Measurements from ENCODE around the gene MAPKAPK3.

The MAPKAPK3 gene

DNA sequence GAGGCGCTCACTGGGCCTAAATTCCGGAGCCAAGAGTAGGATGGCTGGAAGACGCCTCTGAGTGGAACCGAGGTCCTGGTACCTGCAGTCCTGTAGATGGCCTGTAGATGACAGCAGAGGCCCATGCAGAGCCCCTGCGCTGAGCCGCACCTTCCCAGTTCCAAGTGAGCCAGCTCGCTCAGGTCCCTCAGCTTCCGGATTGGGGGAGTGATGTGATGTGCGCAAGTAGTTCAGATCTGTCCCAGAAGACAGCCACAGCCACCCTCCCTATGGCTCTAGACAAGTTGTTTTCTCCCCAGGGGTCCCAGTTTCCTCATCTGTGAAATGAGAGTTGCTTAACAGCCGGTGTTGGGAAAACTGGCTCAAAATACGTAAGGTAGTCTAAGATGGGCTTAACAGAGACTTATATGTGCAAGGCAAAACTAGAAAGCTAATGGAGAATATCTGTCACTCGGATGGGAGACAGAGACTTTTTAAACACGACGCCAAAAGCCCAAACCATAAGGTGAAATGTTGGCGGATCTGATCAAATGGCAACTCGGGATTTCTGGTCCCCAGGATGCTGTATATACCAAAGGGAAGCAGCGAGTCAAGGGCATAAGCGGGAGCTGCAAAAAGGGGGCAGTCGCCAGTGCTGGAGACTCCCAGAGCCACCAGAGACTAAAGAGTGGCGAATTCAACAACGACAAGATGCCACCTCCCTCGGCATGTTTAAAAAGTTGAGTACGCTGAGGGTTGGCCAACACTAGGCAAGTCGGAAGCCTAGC is 765 bp upstream of the MAPKAPK3 start:
- peak; percentile 74 to 85 for DNase-seq (ENCODE audit: low read depth in 1 of 2, low spot score in 1 of 2)
- TF ChIP-seq JUND (IDR thresholded peaks at IDR 0.05; ENCODE audit: low read depth), result no peak
- in situ Hi-C loops (cut with HindIII; ENCODE audit: low pct_unique_long_range_greater_than_20kb, low sequenced_read_pairs), result no loop called here

DNA sequence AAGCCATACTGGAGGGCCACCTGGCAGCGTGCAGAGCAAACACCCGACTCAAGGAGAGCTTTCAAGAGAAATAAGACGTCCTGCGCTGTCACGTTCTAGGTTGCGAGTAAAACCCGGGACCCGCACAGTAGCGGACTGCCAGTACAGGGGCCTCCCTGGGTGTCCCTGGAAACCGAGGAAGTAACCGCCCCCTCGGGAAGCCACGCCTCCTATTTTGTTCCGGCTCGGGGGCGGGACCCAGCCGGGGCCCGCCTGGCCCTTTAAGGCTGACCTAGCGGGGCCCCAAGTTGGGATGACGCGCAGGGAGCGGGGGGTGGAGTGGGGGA is 218 bp upstream of the MAPKAPK3 start:
- no peak for TF ChIP-seq JUND (IDR thresholded peaks at IDR 0.05; ENCODE audit: low read depth)
- DNase-seq (ENCODE audit: low read depth in 1 of 2, low spot score in 1 of 2), result peak; percentile 76 to 92
- in situ Hi-C loops (cut with HindIII; ENCODE audit: low pct_unique_long_range_greater_than_20kb, low sequenced_read_pairs), result no loop called here

DNA sequence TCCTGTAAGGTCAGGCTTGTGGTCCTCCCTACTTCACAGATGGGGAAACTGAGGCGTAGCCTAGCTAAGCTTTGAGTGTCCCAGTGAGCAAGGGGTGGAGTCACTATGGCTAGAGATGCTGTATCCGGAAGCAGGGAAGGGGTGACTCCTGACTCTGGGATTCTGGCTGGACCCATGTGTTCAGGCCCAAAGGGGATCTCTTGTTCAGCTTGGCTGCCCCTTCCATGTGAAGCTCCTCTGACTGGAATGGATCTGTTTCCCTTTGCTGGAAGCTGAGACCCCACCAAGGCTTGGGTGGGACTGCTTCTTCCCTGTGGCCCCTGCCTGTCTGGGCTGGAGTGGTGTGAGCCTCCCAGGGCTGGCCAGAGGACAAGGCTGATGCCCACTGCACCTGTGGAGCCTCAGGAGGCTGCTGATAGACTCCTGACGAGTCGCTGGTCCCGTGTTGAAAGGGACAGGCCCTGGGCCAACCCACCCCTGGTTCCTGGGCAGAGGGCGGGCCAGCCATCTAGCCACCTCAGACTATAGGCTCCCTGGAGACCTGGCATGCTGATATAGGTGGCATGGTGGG is 1.0 kb downstream of the MAPKAPK3 start:
- in situ Hi-C loops (cut with HindIII; ENCODE audit: low pct_unique_long_range_greater_than_20kb, low sequenced_read_pairs), result no loop called here
- TF ChIP-seq JUND (IDR thresholded peaks at IDR 0.05; ENCODE audit: low read depth), result no peak
- DNase-seq (ENCODE audit: low read depth in 1 of 2, low spot score in 1 of 2), result no peak

DNA sequence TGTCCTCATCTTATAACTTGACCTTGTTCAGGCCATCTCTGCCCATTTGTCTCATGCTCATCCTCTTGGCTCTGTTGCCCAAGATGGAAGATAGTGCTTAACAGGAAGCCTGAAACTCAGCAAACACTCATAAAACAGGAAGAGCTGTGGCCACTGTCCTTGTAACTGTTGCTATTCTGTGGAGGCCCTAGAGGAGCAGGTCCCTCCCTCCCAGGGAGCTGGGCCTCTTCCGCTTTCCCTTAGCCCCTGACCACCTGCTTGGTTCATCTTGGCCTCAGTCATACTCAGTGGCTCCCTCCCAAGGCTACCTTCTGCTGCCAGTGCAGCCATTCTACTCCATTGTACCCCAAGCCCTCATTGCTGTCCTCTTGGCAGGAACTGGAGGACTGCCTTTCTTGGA is 3.5 kb downstream of the MAPKAPK3 start:
- DNase-seq (ENCODE audit: low read depth in 1 of 2, low spot score in 1 of 2), result no peak

DNA sequence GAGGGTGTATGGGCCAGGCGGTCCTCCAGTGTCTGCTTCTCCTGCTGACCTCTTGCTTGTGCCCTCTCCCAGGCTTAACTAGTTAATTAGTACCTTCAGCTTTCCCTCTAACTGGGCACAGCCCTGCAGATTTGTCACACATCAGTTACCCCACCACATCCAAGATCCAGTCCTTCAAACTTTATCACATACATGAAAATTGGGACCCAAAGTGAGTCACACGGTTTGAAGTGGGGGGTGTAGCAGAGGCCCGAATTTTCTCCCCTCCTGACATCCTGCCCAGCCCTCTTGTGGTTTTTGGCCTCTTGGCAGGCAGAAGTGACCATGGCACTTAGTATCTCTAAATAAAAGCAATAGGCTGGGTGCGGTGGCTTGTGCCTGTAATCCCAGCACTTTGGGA is 3.9 kb downstream of the MAPKAPK3 start:
- no peak for TF ChIP-seq JUND (IDR thresholded peaks at IDR 0.05; ENCODE audit: low read depth)
- in situ Hi-C loops (cut with HindIII; ENCODE audit: low pct_unique_long_range_greater_than_20kb, low sequenced_read_pairs), result no loop called here
- no peak for DNase-seq (ENCODE audit: low read depth in 1 of 2, low spot score in 1 of 2)

More for the DNA sequence above, 3.5 kb downstream of the MAPKAPK3 start:
- in situ Hi-C loops (cut with HindIII; ENCODE audit: low pct_unique_long_range_greater_than_20kb, low sequenced_read_pairs), result no loop called here
- no peak for TF ChIP-seq JUND (IDR thresholded peaks at IDR 0.05; ENCODE audit: low read depth)

DNA sequence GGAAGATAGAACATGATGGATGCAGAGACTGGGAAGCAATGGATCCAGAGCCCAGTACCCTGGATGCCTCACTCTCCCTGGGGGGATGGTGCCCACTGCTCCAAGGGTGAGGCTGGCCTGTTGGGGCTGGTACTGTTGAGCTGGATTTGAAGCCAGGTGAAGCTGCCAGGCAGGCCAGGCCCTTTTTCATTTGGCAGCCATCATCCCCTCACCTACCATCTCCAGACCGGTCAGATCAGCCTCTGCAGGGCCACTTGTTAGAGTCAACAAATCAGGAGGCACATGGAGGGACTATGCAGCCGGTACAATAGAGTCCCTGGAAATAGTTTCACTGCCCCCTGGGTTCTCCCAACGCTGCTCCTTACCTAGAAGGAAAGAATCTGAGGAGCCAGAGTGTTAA is 5.9 kb downstream of the MAPKAPK3 start:
- DNase-seq (ENCODE audit: low read depth in 1 of 2, low spot score in 1 of 2), result no peak
- in situ Hi-C loops (cut with HindIII; ENCODE audit: low pct_unique_long_range_greater_than_20kb, low sequenced_read_pairs), result no loop called here
- no peak for TF ChIP-seq JUND (IDR thresholded peaks at IDR 0.05; ENCODE audit: low read depth)

DNA sequence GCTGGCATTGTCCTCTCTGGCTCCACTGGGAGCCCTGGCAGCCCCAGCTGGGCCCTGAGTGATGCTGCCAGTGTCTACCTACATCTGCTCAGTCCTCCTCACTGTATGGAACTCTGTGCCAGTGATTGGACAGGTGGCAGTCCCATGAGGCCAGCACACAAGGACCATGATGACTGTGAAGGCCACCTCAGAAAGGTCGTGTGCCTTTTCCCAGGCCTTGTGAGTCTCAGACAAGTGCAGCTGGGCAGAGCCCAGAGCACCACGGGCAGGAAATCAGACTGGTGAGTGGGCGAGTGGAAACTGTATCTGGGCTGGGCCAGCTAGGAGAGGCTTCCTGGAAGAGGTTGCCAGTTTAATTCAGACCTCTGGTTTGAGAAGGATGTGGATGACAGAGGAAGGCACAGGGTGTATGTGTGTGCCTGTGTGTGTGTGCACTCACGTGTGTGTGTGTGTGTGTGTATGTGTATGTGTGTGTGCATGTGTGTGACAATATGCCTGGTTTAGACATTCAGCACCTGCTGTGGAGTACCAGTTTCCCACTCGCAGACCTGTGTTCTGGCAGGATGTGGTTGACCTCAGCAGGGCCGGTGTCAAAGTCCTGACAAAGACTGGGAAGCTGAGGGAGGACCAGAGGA is 7.0 kb downstream of the MAPKAPK3 start:
- no peak for TF ChIP-seq JUND (IDR thresholded peaks at IDR 0.05; ENCODE audit: low read depth)
- no peak for DNase-seq (ENCODE audit: low read depth in 1 of 2, low spot score in 1 of 2)
- in situ Hi-C loops (cut with HindIII; ENCODE audit: low pct_unique_long_range_greater_than_20kb, low sequenced_read_pairs), result no loop called here

DNA sequence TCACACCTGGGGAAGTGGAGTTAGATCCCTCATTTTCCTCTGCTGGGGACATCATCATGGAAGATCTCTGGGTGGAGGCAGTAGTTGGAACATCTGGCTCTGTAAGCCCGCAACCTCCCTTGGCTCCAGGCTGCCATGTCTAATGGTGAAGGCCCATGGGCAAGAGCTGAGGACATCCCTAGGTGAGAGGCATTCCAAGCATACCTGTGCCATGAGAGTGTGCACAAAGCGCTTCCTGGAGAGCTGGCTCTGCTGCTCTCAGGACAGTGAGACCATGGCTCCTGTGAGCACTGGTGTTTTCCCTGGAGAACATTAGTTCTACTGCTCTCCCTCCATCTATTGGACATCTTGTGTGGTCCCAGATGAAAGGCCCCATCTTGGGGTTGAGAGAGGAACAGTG is 7.7 kb downstream of the MAPKAPK3 start:
- peak in 1 of 2 experiments; percentile 87 for DNase-seq (ENCODE audit: low read depth in 1 of 2, low spot score in 1 of 2)
- TF ChIP-seq JUND (IDR thresholded peaks at IDR 0.05; ENCODE audit: low read depth), result no peak
- in situ Hi-C loops (cut with HindIII; ENCODE audit: low pct_unique_long_range_greater_than_20kb, low sequenced_read_pairs), result no loop called here

DNA sequence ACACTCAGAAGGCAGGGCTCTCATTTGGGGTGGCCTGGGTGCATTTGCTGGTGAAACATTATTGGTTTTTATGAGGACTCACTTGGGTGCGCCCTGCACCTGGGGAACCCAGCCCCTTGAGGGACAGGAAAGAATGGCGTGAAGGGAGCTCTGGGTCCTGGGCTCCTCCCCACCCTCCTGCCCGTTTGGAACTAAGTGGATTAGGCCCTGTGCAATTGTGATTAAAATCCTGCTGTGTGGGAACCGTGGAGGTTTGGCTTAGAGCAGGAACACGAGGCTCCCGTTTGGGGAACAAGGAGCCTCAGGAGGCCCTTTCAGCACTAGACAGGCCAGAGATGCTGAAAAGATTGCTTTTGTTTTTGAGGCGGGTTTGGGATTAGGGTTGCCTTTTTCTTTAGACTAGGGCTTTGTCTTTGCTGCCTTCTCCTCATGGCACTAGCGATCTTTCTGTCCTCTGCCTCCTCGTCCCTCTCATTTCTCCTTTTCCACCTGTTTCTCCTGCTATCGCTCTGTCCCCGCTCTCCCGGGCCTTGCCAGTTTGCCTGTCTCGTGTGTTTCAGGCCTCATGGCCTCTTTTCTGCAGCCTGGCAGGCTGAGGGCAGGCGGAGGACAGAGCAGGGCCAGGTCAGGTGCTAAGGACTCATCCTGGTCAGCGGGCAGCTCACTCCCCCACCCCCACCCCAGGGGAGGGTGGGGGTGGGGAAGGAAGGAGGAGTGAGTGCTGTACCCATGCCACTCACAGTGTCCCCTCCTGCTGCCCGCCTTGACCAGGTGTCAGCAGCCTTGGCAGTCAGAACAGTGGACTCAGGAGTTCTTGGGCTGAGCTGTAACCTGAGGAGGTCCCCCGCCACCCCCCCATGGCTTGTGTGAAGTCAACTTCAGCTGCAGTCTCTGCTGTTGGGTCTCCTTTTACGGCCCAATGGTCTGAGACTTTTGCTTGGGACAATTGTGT is 8.6 kb downstream of the MAPKAPK3 start:
- no peak for TF ChIP-seq JUND (IDR thresholded peaks at IDR 0.05; ENCODE audit: low read depth)
- DNase-seq (ENCODE audit: low read depth in 1 of 2, low spot score in 1 of 2), result no peak
- in situ Hi-C loops (cut with HindIII; ENCODE audit: low pct_unique_long_range_greater_than_20kb, low sequenced_read_pairs), result no loop called here

DNA sequence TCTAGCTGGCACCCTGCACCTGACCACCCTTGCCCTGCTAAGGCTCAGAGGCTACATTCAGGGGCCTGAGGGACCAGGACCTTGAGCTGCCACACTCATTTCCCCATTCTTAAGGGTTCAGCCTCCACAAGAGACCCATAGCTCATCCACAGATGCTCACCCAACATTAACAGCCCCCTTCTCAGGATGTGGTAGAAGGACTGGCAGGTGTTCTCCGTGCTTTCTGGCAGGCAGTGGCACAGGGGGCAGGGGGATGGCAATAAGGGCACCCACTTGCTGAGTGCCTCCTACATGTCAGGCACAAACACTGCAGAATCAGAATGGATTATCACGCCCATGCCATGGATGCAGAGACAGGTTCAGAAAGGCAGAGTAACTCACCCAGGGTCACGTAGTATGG is 9.4 kb downstream of the MAPKAPK3 start:
- in situ Hi-C loops (cut with HindIII; ENCODE audit: low pct_unique_long_range_greater_than_20kb, low sequenced_read_pairs), result no loop called here
- no peak for TF ChIP-seq JUND (IDR thresholded peaks at IDR 0.05; ENCODE audit: low read depth)
- DNase-seq (ENCODE audit: low read depth in 1 of 2, low spot score in 1 of 2), result no peak

DNA sequence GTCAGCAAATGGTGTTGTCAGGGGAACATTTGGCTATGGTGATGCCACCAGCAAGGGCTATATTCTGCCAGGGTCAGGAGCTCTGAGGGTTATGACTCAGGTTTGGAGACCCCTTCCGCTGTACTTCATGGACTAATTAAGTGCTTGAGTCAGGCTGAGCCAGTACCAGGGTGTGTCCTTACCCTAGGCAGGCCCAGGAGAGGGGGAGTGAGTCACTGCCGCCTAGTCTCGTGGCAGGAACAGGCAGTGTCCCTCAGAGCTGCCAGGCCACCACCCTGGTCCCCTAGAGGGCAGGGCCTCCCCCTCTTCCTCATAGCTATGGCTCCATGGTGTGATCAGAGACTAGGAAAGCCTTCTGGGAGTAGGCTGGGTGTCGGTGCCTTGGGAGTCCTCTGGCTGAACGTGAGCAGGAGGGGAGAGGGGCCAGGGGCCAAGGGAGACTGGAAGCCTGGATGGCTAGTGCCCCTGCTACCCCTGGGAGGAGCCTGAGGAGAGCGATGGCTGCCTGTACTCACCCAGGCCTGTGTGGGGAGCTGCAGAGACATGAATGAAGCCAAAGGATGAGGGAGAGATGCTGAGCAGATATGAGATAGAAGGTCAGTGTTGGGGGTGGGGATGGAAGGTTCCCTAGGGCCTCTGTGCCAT is 10.6 kb downstream of the MAPKAPK3 start:
- in situ Hi-C loops (cut with HindIII; ENCODE audit: low pct_unique_long_range_greater_than_20kb, low sequenced_read_pairs), result no loop called here
- DNase-seq (ENCODE audit: low read depth in 1 of 2, low spot score in 1 of 2), result no peak
- TF ChIP-seq JUND (IDR thresholded peaks at IDR 0.05; ENCODE audit: low read depth), result no peak

DNA sequence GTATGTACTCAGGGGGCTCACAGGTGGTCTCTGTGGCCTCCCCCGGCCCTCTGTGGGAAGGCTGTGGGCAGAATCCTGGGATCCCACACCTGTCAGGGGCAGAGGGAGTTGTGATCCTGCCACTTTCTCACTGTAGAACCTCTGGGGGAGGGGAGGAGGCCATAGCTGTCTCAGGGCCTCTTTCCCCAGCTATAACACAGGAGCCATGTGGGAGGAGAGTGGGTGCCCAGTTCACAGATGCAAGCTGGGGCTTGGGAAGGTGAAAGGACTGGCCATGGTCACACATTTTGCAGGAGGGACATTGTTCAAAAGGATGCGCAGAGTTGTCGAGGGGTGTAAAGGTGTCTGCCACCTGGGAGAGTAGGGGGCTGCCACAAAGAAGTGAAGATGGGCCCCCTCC is 11.7 kb downstream of the MAPKAPK3 start:
- no peak for DNase-seq (ENCODE audit: low read depth in 1 of 2, low spot score in 1 of 2)
- no peak for TF ChIP-seq JUND (IDR thresholded peaks at IDR 0.05; ENCODE audit: low read depth)
- in situ Hi-C loops (cut with HindIII; ENCODE audit: low pct_unique_long_range_greater_than_20kb, low sequenced_read_pairs), result no loop called here
